ENCODE measurements around the gene CCDC200.
A peak's percentile ranks its signal among the peaks of the same experiment; 100 is the strongest.
"Not testable (repeated sequence)": the region's sequence is repeated elsewhere in the genome, so short reads cannot be mapped to it uniquely, and the experiment has no call there.

Gene CCDC200

GRCh38 chr17:43216369-43216761 is 12.1 kb downstream of the CCDC200 start:
- no peak for DNase-seq (ENCODE audit: low read depth, low spot score)

GRCh38 chr17:43215341-43215740 is 13.1 kb downstream of the CCDC200 start:
- DNase-seq (ENCODE audit: low read depth, low spot score) = no peak

GRCh38 chr17:43213545-43213944 is 14.9 kb downstream of the CCDC200 start:
- DNase-seq (ENCODE audit: low read depth, low spot score) = no peak

- DNase-seq (ENCODE audit: low read depth, low spot score) = peak; percentile 5
These were observed 15.6 kb downstream of the CCDC200 start for GRCh38 chr17:43212641-43213490.

- DNase-seq (ENCODE audit: low read depth, low spot score) = peak; percentile 93
These were observed 16.7 kb downstream of the CCDC200 start, which contains the start of gene TMEM106A for GRCh38 chr17:43211480-43212402. TSS of gene TMEM106A (plus strand) at chr17:43211875. CDS start at chr17:43213042, 1,167 bp downstream.

- DNase-seq (ENCODE audit: low read depth, low spot score) = peak; percentile 7
These were observed 17.3 kb downstream of the CCDC200 start for GRCh38 chr17:43211123-43211479.

GRCh38 chr17:43210576-43210975 is 17.8 kb downstream of the CCDC200 start:
- no peak for DNase-seq (ENCODE audit: low read depth, low spot score)

GRCh38 chr17:43203013-43203412 is 25.4 kb downstream of the CCDC200 start:
- DNase-seq (ENCODE audit: low read depth, low spot score) = not testable (repeated sequence)

- DNase-seq (ENCODE audit: low read depth, low spot score) = no peak
These were observed 28.3 kb downstream of the CCDC200 start for GRCh38 chr17:43200127-43200526.

- DNase-seq (ENCODE audit: low read depth, low spot score) = no peak
These were observed 28.8 kb downstream of the CCDC200 start for GRCh38 chr17:43199633-43200032.

GRCh38 chr17:43193251-43193650 is 35.2 kb downstream of the CCDC200 start:
- DNase-seq (ENCODE audit: low read depth, low spot score) = no peak

- not testable (repeated sequence) for DNase-seq (ENCODE audit: low read depth, low spot score)
These were observed 41.8 kb downstream of the CCDC200 start for GRCh38 chr17:43186656-43187055.

- DNase-seq (ENCODE audit: low read depth, low spot score) = no peak
These were observed 44.5 kb downstream of the CCDC200 start for GRCh38 chr17:43183921-43184320.

GRCh38 chr17:43176119-43176570 is 52.3 kb downstream of the CCDC200 start:
- DNase-seq (ENCODE audit: low read depth, low spot score) = no peak

- DNase-seq (ENCODE audit: low read depth, low spot score) = peak; percentile 20
These were observed 53.0 kb downstream of the CCDC200 start for GRCh38 chr17:43175213-43176118.

GRCh38 chr17:43171586-43172487 is 56.6 kb downstream of the CCDC200 start:
- DNase-seq (ENCODE audit: low read depth, low spot score) = peak; percentile 87

Measured in astrocyte of the hippocampus (primary cell).